ENCODE measurements around the gene KANK2.
"Not testable (repeated sequence)": the region's sequence is repeated elsewhere in the genome, so short reads cannot be mapped to it uniquely, and the experiment has no call there.

The KANK2 gene

DNA sequence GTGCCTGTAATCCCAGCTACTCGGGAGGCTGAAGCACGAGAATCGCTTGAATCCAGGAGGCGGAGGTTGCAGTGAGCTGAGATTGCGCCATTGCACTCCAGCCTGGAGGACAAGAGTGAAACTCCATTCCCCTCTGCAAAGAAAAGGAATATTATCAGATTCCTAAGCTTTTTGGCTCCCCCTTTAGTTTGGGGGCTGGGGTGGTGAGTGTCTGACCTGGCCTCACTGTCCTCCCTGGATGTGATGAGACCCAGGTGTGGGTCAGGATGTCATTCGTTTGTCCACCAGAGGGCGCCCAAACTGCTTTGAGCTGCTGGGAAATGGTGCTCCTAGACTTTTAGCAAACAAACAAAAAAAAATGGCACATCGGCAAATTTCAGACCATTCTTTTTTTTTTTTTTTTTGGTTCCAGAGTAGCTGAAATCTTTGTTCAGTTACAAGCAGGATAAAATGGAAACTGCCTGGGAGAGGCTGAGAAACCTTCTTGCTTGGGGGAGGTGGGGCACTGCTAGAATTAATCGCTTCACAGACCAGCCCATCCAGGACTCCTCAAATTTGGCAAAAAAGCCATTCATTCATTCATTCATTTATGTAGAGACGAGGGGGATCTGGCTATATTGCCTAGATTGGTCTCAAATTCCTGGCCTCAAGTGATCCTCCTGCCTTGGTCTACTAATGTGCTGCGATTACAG lies 71.2 kb downstream of the KANK2 start:
- ChIA-PET CTCF (interaction anchor here (0.5 to 5.3 kb wide), 59 partner anchors 10 to 687 kb away, joined by 3 to 85 read pairs (median 5); partner anchors contain the start of genes LDLR and SPC24), POLR2A (no interaction called here)
- no peak overlapping the region for H3K4me3 ChIP-seq (ENCODE audit: low read depth, low read length)
- TF ChIP-seq, protein P1, sequence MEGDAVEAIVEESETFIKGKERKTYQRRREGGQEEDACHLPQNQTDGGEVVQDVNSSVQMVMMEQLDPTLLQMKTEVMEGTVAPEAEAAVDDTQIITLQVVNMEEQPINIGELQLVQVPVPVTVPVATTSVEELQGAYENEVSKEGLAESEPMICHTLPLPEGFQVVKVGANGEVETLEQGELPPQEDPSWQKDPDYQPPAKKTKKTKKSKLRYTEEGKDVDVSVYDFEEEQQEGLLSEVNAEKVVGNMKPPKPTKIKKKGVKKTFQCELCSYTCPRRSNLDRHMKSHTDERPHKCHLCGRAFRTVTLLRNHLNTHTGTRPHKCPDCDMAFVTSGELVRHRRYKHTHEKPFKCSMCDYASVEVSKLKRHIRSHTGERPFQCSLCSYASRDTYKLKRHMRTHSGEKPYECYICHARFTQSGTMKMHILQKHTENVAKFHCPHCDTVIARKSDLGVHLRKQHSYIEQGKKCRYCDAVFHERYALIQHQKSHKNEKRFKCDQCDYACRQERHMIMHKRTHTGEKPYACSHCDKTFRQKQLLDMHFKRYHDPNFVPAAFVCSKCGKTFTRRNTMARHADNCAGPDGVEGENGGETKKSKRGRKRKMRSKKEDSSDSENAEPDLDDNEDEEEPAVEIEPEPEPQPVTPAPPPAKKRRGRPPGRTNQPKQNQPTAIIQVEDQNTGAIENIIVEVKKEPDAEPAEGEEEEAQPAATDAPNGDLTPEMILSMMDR (IDR thresholded peaks at IDR 0.05; ENCODE audit: insufficient read depth, low read length, missing control alignments), result peak; percentile 78
- DNase-seq (ENCODE audit: low read depth, low spot score), result no peak

DNA sequence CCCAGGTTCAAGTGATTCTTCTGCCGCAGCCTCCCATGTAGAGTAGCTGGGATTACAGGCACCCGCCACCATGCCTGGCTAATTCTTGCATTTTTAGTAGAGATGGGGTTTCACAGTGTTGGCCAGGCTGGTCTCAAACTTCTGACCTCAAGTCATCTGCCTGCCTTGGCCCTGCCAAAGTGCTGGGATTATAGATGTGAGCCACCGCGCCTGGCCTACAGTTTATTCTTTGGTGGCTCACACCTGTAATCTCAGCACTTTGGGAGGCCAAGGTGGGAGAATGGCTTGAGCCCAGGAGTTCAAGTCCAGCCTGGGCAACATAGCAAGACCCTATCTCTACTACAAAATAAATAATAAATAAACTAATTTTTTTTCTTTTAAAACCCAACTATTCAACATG lies 73.2 kb downstream of the KANK2 start:
- CTCF ChIA-PET, result interaction anchor here (1.6 to 5.3 kb wide), 7 partner anchors 12 to 184 kb away, joined by 3 to 85 read pairs (median 42); no protein-coding TSS in a partner anchor
- POLR2A ChIA-PET; DNase-seq (ENCODE audit: low read depth, low spot score); H3K4me3 ChIP-seq (ENCODE audit: low read depth, low read length): not testable (repeated sequence)

DNA sequence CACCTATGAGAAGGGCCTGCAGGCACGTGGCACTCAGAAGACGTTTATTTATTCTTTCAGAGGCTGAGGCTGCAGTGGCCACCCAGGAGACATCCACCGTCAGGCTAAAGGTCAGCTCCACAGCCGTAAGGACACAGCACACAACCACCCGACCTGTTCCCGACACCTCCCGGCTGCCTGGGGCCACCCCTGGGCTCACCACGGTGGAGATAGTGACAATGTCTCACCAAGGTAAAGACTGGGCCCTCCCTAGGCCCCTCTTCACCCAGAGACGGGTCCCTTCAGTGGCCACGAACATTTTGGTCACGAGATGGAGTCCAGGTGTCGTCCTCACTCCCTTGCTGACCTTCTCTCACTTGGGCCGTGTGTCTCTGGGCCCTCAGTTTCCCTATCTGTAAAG lies 74.2 kb downstream of the KANK2 start:
- POLR2A ChIA-PET, result no interaction called here
- CTCF ChIA-PET, result interaction anchor here (4.8 kb wide), 1 partner anchor 83 kb away, joined by 85 read pairs; no protein-coding TSS in a partner anchor
- H3K4me3 ChIP-seq (ENCODE audit: low read depth, low read length), result no peak overlapping the region
- DNase-seq (ENCODE audit: low read depth, low spot score), result no peak
- TF ChIP-seq, protein P1 (IDR thresholded peaks at IDR 0.05; ENCODE audit: insufficient read depth, low read length, missing control alignments), result no peak

DNA sequence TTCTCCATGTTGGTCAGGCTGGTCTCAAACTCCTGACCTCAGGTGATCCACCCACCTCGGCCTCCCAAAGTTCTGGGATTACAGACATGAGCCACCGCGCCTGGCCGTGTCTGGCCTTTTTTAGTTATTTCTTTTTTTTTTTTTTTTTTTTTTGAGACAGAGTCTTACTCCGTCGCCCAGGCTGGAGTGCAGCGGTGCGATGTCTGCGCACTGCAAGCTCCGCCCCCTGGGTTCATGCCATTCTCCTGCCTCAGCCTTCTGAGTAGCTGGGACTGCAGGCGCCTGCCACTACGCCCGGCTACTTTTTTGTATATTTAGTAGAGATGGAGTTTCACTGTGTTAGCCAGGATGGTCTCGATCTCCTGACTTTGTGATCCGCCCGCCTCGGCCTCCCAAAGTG lies 75.4 kb downstream of the KANK2 start:
- CTCF ChIA-PET, result interaction anchor here (1.6 kb wide), 1 partner anchor 9 kb away, joined by 5 read pairs; no protein-coding TSS in a partner anchor

DNA sequence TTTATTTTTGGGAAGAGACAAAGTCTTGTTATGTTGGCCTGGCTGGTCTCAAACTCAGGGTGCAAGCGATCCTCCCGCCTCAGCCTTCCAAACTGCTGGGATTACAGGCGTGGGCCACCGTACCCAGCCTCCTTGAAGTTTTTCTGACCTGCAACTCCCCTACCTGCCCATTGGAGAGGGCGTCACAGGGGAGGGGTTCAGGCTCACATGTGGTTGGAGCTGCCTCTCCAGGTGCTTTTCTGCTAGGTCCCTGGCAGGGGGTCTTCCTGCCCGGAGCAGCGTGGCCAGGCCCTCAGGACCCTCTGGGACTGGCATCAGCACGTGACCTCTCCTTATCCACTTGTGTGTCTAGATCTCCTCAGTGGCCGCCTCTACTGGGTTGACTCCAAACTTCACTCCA lies 80.8 kb downstream of the KANK2 start:
- POLR2A ChIA-PET, result no interaction called here
- CTCF ChIA-PET, result interaction anchor here (1.8 to 3.0 kb wide), 2 partner anchors 9 to 15 kb away, joined by 5 to 22 read pairs; no protein-coding TSS in a partner anchor
- TF ChIP-seq, protein P1 (IDR thresholded peaks at IDR 0.05; ENCODE audit: insufficient read depth, low read length, missing control alignments), result no peak
- H3K4me3 ChIP-seq (ENCODE audit: low read depth, low read length), result no peak overlapping the region
- no peak for DNase-seq (ENCODE audit: low read depth, low spot score)

More for the DNA sequence above, 75.4 kb downstream of the KANK2 start:
- H3K4me3 ChIP-seq (ENCODE audit: low read depth, low read length); DNase-seq (ENCODE audit: low read depth, low spot score); POLR2A ChIA-PET: not testable (repeated sequence)

DNA sequence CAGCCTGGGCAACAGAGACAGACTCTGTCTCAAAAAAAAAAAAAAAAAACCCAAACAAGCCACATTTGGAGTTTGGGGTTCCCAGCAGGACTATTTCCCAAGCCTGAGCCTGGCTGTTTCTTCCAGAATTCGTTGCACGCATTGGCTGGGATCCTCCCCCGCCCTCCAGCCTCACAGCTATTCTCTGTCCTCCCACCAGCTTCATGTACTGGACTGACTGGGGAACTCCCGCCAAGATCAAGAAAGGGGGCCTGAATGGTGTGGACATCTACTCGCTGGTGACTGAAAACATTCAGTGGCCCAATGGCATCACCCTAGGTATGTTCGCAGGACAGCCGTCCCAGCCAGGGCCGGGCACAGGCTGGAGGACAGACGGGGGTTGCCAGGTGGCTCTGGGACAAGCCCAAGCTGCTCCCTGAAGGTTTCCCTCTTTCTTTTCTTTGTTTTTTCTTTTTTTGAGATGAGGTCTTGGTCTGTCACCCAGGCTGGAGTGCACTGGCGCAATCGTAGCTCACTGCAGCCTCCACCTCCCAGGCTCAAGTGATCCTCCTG lies 81.4 kb downstream of the KANK2 start:
- DNase-seq (ENCODE audit: low read depth, low spot score), result no peak
- POLR2A ChIA-PET, result no interaction called here
- TF ChIP-seq, protein P1 (IDR thresholded peaks at IDR 0.05; ENCODE audit: insufficient read depth, low read length, missing control alignments), result no peak
- CTCF ChIA-PET, result interaction anchor here (0.6 to 3.0 kb wide), 3 partner anchors 10 to 165 kb away, joined by 3 to 22 read pairs (median 5); no protein-coding TSS in a partner anchor
- no peak overlapping the region for H3K4me3 ChIP-seq (ENCODE audit: low read depth, low read length)

DNA sequence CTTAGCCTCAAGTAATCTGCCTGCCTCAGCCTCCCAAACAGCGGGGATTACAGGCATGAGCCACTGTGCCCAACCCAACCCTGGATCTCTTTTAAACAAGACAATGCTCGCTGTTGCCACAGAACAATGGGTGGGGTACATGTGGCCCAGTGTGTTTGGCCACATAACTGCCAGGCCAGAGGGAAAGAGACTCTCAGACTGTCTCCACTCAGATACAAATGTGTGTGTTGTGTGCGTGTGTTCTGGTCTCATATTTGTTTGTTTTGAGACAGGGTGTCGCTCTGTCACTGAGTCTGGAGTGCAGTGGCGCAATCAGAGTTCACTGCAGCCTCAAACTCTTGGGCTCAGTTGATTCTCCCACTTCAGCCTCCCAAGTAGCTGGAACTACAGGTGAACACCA lies 82.3 kb downstream of the KANK2 start:
- TF ChIP-seq, protein P1 (IDR thresholded peaks at IDR 0.05; ENCODE audit: insufficient read depth, low read length, missing control alignments), result no peak
- POLR2A ChIA-PET, result no interaction called here
- no peak for DNase-seq (ENCODE audit: low read depth, low spot score)
- CTCF ChIA-PET, result interaction anchor here (1.8 to 3.0 kb wide), 2 partner anchors 11 to 16 kb away, joined by 5 to 22 read pairs; no protein-coding TSS in a partner anchor
- H3K4me3 ChIP-seq (ENCODE audit: low read depth, low read length), result no peak overlapping the region

Data from AG04449 (cell line).